Spleen (tissue), 11 donors: Measurements from ENCODE around the gene NT5DC3. TPM values are rescaled to one million over a fixed set of nuclear protein-coding genes. Genes with fewer than 3 reads are reported as not detected.

Source experiments
- DNase-seq: peaks from one replicate; pipeline ENCODE4 v3.0.0-alpha.2; 2020
- H3K27ac ChIP-seq, 8 donors: fragments of 200-600 bp; sonication (generic) in 7 of 8; 1 replicate in 4 of 8; 2 replicates in 4 of 8; pipeline versions ENCODE4 v1.5.0 to v1.8.0; 2016 to 2021; ENCODE audit warnings: inconsistent platforms in 4 of 8, mild to moderate bottlenecking in 4 of 8, moderate library complexity in 1 of 8
- H3K27me3 ChIP-seq, 7 donors: fragments of 200-600 bp; sonication (generic) in 6 of 7; replicated peaks in 1 of 7; 1 replicate in 4 of 7; 2 replicates in 3 of 7; pipeline versions ENCODE4 v1.5.0 to v1.8.0; 2016 to 2021; ENCODE audit warnings: inconsistent platforms in 3 of 7, mild to moderate bottlenecking in 1 of 7
- H3K36me3 ChIP-seq, 6 donors: fragments of 200-600 bp; sonication (generic) in 5 of 6; 1 replicate in 4 of 6; 2 replicates in 2 of 6; pipeline versions ENCODE4 v1.5.0 to v1.8.0; 2016 to 2021; ENCODE audit warnings: inconsistent platforms in 2 of 6
- H3K4me1 ChIP-seq, 6 donors: fragments of 200-600 bp; sonication (generic) in 5 of 6; 1 replicate in 3 of 6; 2 replicates in 3 of 6; pipeline versions ENCODE4 v1.5.0 to v1.8.0; 2016 to 2021; ENCODE audit warnings: inconsistent platforms in 3 of 6
- H3K4me3 ChIP-seq, 8 donors: fragments of 200-600 bp; sonication (generic) in 7 of 8; 1 replicate in 4 of 8; 2 replicates in 4 of 8; pipeline versions ENCODE4 v1.5.0 to v1.8.0; 2016 to 2021; ENCODE audit warnings: inconsistent platforms in 4 of 8, mild to moderate bottlenecking in 4 of 8, moderate library complexity in 2 of 8
- H3K9me3 ChIP-seq, 8 donors: fragments of 200-600 bp; sonication (generic) in 7 of 8; 1 replicate in 4 of 8; 2 replicates in 4 of 8; pipeline versions ENCODE4 v1.5.0 to v1.8.0; 2016 to 2021; ENCODE audit warnings: inconsistent platforms in 4 of 8
- CTCF ChIP-seq, 11 experiments: fragments of 200-600 bp in 7 of 11; fragments of 450-650 bp in 4 of 11; sonication (generic) in 4 of 11; IDR thresholded peaks in 8 of 11; conservative IDR thresholded peaks in 3 of 11; 1 replicate in 7 of 11; 2 replicates in 4 of 11; pipeline versions ENCODE4 v1.4.0 to v1.8.0; 2016 to 2021; ENCODE audit warnings: antibody characterized with exemption in 11 of 11, inconsistent platforms in 4 of 11, mild to moderate bottlenecking in 1 of 11
- POLR2A ChIP-seq, 3 donors: fragments of 450-650 bp; IDR thresholded peaks; one replicate each; pipeline ENCODE4 v1.5.1; 2017; ENCODE audit warnings: antibody characterized with exemption in 3 of 3, mild to moderate bottlenecking in 1 of 3
- POLR2AphosphoS5 ChIP-seq, 3 donors: sonication (generic); formaldehyde crosslinking; IDR thresholded peaks; one replicate each; pipeline ENCODE4 v1.5.1; 2017; ENCODE audit warnings: antibody characterized with exemption in 3 of 3
- WGBS, 5 donors: extraction: QIAGEN DNeasy Blood & Tissue Kit in 3 of 5; methylation state at CpG; one replicate each; pipeline versions ENCODE4 v1.1.5 to v1.1.7; 2013 to 2018; 5-methylcytosine and 5-hydroxymethylcytosine counted together
- intact Hi-C: fragments of 100-400 bp; cut with DNase I; formaldehyde crosslinking; loops from one replicate; pipeline ENCODE4 v1.15.0; 2023; ENCODE audit warnings: low total_unique reads
- polyA plus RNA-seq, 3 donors: library from polyadenylated mRNA; stranded (reverse); fragments of 200-250 nt; gene quantifications; one replicate each; pipeline ENCODE4 v1.2.1, GENCODE V29; 2013
- total RNA-seq, 7 donors: library from RNA; depleted of rRNA in 3 of 7; stranded (reverse); fragments of >200 nt in 3 of 7; fragmentation: NEBNext Ultra II Directional in 4 of 7; extraction: Animal tissue kit (Norgen Biotek cat#: 25700) in 4 of 7; gene quantifications; one replicate each; pipeline versions ENCODE4 v1.1.0 to v1.2.1, GENCODE V29; 2016 to 2021
- donor health status: healthy with polysubstance abuse.
- donor health status: DM: no; HTN: no; CAD: no; lungs with moderate emphysema.
- donor health status: DM: no; HTN: no; CAD: no.
- donor health status: Bipolar disorder and iron deficiency.
- donor health status: healthy.
- donor health status: DM: no; HTN: no; CAD: no.
- donor health status: DM: yes; HTN: yes; CAD: no.

NT5DC3 gene
- total and polyA plus RNA-seq, 10 donors = 0.56 to 8.0 (median 3.1) TPM

GRCh38 chr12:103820361-103820760, 20.7 kb downstream of the NT5DC3 start:
- H3K27me3 ChIP-seq = no peaks in the 10 kb centered on the region
- no peak overlapping the region for H3K27ac ChIP-seq
- H3K36me3 ChIP-seq = peaks cover 0 to 8% (median 0%) of the 10 kb centered on the region in 6 donors
- no peak for DNase-seq
- no peaks in the 10 kb centered on the region for H3K4me1 ChIP-seq
- no peak overlapping the region for H3K4me3 ChIP-seq
- intact Hi-C loops = no loop called here
- H3K9me3 ChIP-seq = peaks cover 0 to 10% (median 8%) of the 10 kb centered on the region in 8 donors
- TF ChIP-seq POLR2A (IDR thresholded peaks at IDR 0.05) (no peak), CTCF (IDR thresholded peaks at IDR 0.05 in 8 of 11, conservative IDR thresholded peaks at IDR 0.05 in 3 of 11) (no peak), POLR2AphosphoS5 (IDR thresholded peaks at IDR 0.05) (no peak)

GRCh38 chr12:103819892-103820291, 21.1 kb downstream of the NT5DC3 start:
- TF ChIP-seq POLR2AphosphoS5 (IDR thresholded peaks at IDR 0.05) (no peak), POLR2A (IDR thresholded peaks at IDR 0.05) (no peak), CTCF (IDR thresholded peaks at IDR 0.05 in 8 of 11, conservative IDR thresholded peaks at IDR 0.05 in 3 of 11) (no peak)
- peaks cover 0 to 8% (median 0%) of the 10 kb centered on the region in 6 donors for H3K36me3 ChIP-seq
- intact Hi-C loops = no loop called here
- H3K9me3 ChIP-seq = peaks cover 0 to 10% (median 8%) of the 10 kb centered on the region in 8 donors
- no peak overlapping the region for H3K27ac ChIP-seq
- no peaks in the 10 kb centered on the region for H3K4me1 ChIP-seq
- no peak for DNase-seq
- 93 to 96% (median 96%) methylated on average over 2 of the region's 2 CpGs for WGBS, 5 donors
- no peaks in the 10 kb centered on the region for H3K27me3 ChIP-seq
- no peak overlapping the region for H3K4me3 ChIP-seq

GRCh38 chr12:103819312-103819711, 21.7 kb downstream of the NT5DC3 start:
- Histone ChIP-seq H3K4me1 (no peaks in the 10 kb centered on the region), H3K9me3 (peaks cover 0 to 10% (median 8%) of the 10 kb centered on the region in 8 donors), H3K27ac (no peak overlapping the region), H3K4me3 (no peak overlapping the region), H3K27me3 (no peaks in the 10 kb centered on the region), H3K36me3 (peaks cover 0 to 8% (median 0%) of the 10 kb centered on the region in 6 donors)
- WGBS, 5 donors = 79 to 94% (median 81%) methylated on average over 2 of the region's 2 CpGs
- DNase-seq = no peak
- intact Hi-C loops = no loop called here
- TF ChIP-seq POLR2AphosphoS5 (IDR thresholded peaks at IDR 0.05) = no peak
- TF ChIP-seq POLR2A (IDR thresholded peaks at IDR 0.05) = no peak
- TF ChIP-seq CTCF (IDR thresholded peaks at IDR 0.05 in 8 of 11, conservative IDR thresholded peaks at IDR 0.05 in 3 of 11) = no peak

GRCh38 chr12:103817791-103818190, 23.2 kb downstream of the NT5DC3 start:
- no peak overlapping the region for H3K4me3 ChIP-seq
- H3K27me3 ChIP-seq = no peaks in the 10 kb centered on the region
- intact Hi-C loops = no loop called here
- no peak for TF ChIP-seq POLR2A (IDR thresholded peaks at IDR 0.05)
- TF ChIP-seq POLR2AphosphoS5 (IDR thresholded peaks at IDR 0.05) = no peak
- TF ChIP-seq CTCF (IDR thresholded peaks at IDR 0.05 in 8 of 11, conservative IDR thresholded peaks at IDR 0.05 in 3 of 11) = no peak
- no peak overlapping the region for H3K27ac ChIP-seq
- peaks cover 0 to 10% (median 8%) of the 10 kb centered on the region in 8 donors for H3K9me3 ChIP-seq
- no peaks in the 10 kb centered on the region for H3K4me1 ChIP-seq
- DNase-seq = no peak
- 74 to 90% (median 81%) methylated on average over 2 of the region's 2 CpGs for WGBS, 5 donors
- H3K36me3 ChIP-seq = peaks cover 0 to 22% (median 0%) of the 10 kb centered on the region in 6 donors
